Activated CD8-positive, alpha-beta T cell treated with anti-CD3 and anti-CD28 coated beads for 36 hours (primary cell): ENCODE data around the gene SLX9. TPM values are rescaled to one million over a fixed set of nuclear protein-coding genes. Genes with fewer than 3 reads are reported as not detected.

Source experiments
- ATAC-seq: fragments of 200-7000 bp; cut with Tn5 transposase; one replicate; pipeline ENCODE4 v1.10.0; 2021; ENCODE audit warnings: mild to moderate bottlenecking, moderate library complexity
- CTCF ChIA-PET: fragments of 350-600 bp; sonication (Branson Sonifier 250); formaldehyde crosslinking; loops from one replicate; lab custom pipeline; 2021; ENCODE audit warnings: antibody characterized with exemption; lab: Charles Lee
- POLR2A ChIA-PET: fragments of 350-600 bp; sonication (Branson Sonifier 250); formaldehyde crosslinking; loops from one replicate; lab custom pipeline; 2021; ENCODE audit warnings: antibody characterized with exemption; lab: Charles Lee
- DNase-seq: peaks from one replicate; pipeline ENCODE4 v3.0.0-alpha.2; 2020
- H3K27ac Mint-ChIP-seq: one replicate; pipeline ENCODE4 v1.8.0; 2021; ENCODE audit warnings: mild to moderate bottlenecking, mixed read lengths
- H3K27me3 Mint-ChIP-seq: one replicate; pipeline ENCODE4 v1.8.0; 2021; ENCODE audit warnings: mixed read lengths
- H3K36me3 Mint-ChIP-seq: one replicate; pipeline ENCODE4 v1.8.0; 2021; ENCODE audit warnings: low read depth, mixed read lengths
- H3K4me1 Mint-ChIP-seq: one replicate; pipeline ENCODE4 v1.8.0; 2021; ENCODE audit warnings: low read depth, mixed read lengths
- H3K4me3 Mint-ChIP-seq: one replicate; pipeline ENCODE4 v1.8.0; 2021; ENCODE audit warnings: mild to moderate bottlenecking, moderate library complexity, mixed read lengths
- H3K9me3 Mint-ChIP-seq: one replicate; pipeline ENCODE4 v1.8.0; 2021; ENCODE audit warnings: mixed read lengths
- CTCF ChIP-seq: fragments of 200-600 bp; IDR thresholded peaks from one replicate; pipeline ENCODE4 v1.8.0; 2022; ENCODE audit warnings: antibody characterized with exemption, mild to moderate bottlenecking
- intact Hi-C: fragments of 100-400 bp; cut with micrococcal nuclease; formaldehyde crosslinking; loops from one replicate; pipeline ENCODE4 v1.10.0; 2022
- total RNA-seq, 2 experiments: library from RNA; stranded (reverse); gene quantifications; one replicate each; pipeline ENCODE4 v1.2.3, GENCODE V29; 2021

SLX9 gene
- total RNA-seq, 2 experiments from 2014 or later = 76.0 to 76.5 TPM

DNA sequence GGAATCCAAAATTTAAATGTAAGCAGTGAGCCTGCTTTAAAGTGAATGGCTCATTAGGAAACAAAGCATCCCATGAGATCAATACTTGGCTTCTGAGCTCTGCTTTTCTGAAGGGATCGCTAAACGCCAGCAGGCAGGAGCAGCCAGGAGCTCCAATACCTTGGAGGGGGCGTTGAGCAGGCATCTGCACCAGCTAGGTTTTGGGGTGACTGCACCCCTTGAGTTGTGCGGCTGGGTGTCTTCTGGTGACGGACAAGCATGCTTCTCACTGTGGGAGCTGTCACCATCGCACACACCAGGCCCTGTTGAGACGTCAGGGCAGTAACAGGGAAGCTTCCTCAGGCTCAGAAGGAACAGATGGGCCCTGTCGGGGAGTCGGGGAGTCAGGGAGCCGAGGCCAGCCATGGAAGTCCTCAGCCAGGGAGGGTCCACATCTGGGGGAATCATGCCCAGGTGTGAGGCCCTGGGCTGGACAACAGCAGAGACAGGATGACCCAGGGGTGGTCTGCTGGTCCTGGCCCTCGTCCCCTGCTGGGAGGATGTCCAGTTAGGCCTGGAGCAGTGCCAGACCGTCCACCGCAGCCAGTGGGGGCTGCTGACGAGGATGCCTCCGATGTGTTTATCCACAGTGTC is 76.7 kb downstream of the SLX9 start:
- H3K36me3 Mint-ChIP-seq = no peaks in the 10 kb centered on the region
- intact Hi-C loops = no loop called here
- H3K4me3 Mint-ChIP-seq = no peak overlapping the region
- POLR2A ChIA-PET = no interaction called here
- CTCF ChIA-PET = interaction anchor here (1.0 to 2.2 kb wide), 2 partner anchors 112 to 120 kb away, joined by 3 to 9 read pairs; no protein-coding TSS in a partner anchor
- TF ChIP-seq CTCF = no peak
- H3K27ac Mint-ChIP-seq = no peak overlapping the region
- DNase-seq (no peak), ATAC-seq (no peak)
- peaks cover 4% of the 10 kb centered on the region for H3K4me1 Mint-ChIP-seq
- peaks cover 27% of the 10 kb centered on the region for H3K27me3 Mint-ChIP-seq
- no peaks in the 10 kb centered on the region for H3K9me3 Mint-ChIP-seq

DNA sequence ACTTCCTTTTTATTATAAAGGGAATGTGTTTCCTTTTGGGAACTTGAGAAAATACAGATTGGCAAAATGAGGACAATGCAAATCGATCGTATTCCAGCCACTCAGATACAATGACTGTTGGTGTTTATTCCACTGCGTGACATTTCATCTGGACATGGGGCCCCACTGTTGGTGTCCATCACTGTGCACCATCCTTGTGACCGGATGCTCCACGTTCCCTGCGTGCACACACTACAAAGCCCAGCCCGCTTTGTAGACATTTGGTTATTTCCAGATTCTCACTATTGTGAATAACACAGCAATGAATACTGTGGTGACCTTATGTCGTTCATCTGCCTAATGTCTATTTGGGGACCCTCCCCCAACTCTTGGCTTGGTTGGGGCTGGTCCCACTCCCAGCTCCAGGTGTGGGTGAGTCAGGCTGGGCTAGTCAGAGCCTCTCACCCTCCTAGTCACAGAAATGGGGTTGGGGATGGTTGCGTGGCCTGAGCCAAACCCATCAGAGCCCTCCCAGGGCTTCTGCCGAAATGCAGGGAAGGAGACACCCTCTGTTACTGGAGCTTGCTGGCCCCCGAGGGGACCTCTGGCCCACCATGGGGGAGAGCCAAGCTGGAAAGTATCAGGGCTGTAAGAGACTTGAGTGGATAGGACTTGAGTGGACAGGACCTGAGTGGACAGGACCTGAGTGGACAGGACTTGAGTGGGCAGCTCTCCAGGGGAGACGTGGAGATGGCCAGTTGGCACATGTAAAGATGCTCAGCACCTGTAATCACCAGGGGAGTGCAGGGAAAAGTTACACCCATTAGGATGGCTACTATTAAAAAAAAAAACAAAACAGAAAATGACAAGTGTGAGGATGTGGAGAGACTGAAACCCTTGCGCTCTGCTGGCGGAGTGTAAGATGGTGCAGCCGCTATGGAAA is 77.5 kb downstream of the SLX9 start:
- intact Hi-C loops = no loop called here
- ATAC-seq (no peak), DNase-seq (no peak)
- Mint-ChIP-seq H3K4me3 (peak overlapping the region; percentile 43), H3K27ac (no peak overlapping the region), H3K4me1 (peaks cover 4% of the 10 kb centered on the region), H3K36me3 (no peaks in the 10 kb centered on the region), H3K27me3 (peaks cover 27% of the 10 kb centered on the region), H3K9me3 (no peaks in the 10 kb centered on the region)
- ChIA-PET CTCF (interaction anchor here (0.8 to 2.2 kb wide), 2 partner anchors 111 to 121 kb away, joined by 3 to 9 read pairs; no protein-coding TSS in a partner anchor), POLR2A (no interaction called here)
- TF ChIP-seq CTCF = no peak

DNA sequence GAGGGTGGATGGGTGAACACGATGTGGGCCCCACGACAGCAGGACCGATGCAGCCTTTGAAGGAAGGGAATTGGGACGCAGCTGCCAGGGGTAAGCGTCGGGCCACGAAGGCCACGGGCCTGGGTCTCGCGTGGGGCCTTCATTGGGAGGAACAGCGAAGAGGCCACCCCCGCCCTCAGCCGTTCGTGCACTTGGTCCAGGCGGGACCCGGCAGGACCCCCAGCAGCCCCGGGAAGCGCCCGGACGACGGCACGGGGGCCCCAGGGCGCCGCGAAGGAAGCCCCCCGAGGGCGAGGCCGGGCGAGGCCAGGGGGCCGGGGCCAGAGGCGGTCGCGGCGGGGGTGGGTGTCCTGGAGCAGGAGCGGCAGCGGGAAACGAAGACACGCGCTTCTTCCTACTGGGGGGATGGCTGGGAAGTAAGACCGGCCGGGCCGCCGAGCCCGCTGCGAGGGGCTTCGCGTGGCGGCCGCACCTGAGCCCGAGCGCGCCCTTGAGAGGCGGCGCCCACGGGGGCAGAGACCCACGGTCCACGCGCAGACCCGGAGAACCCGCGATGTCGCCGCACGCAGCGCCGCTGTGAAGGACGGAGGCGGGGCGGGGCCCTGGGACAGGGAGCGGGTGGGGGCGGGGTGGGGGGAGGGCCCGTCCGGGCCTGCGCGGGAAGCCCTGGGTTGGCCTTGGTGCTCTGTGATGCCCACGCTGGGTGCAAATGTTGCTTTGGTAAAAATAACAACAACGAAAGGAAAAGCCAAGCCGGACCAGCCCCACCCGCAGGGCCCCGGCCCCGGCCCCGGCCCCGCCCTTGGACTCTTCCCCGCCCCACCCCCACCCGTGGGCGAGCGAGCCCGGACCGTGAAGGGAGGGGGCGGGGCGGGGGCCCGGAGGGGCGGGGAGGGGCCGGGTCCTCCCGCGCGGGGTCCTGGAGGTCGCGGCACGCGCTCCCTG is 78.6 kb downstream of the SLX9 start:
- H3K27ac Mint-ChIP-seq = no peak overlapping the region
- H3K27me3 Mint-ChIP-seq = peaks cover 26% of the 10 kb centered on the region
- peak overlapping the region; percentile 43 for H3K4me3 Mint-ChIP-seq
- peaks cover under 1% of the 10 kb centered on the region for H3K9me3 Mint-ChIP-seq
- CTCF ChIA-PET = interaction anchor here (0.8 kb wide), 1 partner anchor 120 kb away, joined by 3 read pairs; no protein-coding TSS in a partner anchor
- intact Hi-C loops = no loop called here
- POLR2A ChIA-PET = no interaction called here
- H3K4me1 Mint-ChIP-seq = peaks cover 4% of the 10 kb centered on the region
- DNase-seq (no peak), ATAC-seq (no peak)
- no peak for TF ChIP-seq CTCF
- no peaks in the 10 kb centered on the region for H3K36me3 Mint-ChIP-seq

DNA sequence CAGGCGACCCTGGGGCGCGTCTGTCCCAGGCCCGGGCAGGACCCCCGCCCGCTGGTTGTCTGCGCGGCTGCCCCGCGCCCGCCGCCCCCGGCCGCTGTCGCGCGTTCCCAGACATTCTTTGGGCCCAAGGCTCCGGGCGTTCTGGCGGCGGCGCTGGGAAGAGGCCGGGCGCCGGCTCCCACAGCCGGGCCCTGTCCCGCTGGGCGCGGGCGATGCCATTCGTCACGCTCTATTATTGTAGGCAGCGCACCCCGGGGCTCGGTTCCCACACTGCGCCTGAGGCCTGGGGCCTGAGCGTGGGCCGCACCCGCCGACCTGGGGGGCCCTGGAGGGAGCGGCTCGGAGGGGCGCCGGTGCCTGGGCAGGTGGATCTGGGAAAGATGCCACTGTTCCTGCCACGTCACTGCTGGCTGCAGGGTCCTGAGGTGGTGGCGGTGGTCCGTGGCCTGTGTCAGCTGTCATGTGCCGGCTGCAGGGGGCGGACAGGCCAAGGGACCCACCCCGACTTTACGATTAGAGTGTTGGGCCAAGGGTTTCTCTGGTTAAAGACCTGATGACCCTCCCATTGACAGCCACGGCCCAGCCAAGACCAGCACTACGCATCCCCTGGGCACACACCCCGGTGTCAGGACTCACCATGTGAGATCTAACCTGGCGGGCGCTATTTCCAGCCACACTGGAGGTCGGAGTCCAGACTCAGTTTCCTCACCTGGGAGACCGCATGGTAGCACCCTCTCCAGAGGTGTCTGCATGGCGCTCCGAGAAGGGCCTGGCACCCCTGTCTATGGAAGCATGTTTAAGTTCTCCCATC is 79.5 kb downstream of the SLX9 start:
- no peak for ATAC-seq
- intact Hi-C loops = no loop called here
- no peak overlapping the region for H3K4me3 Mint-ChIP-seq

More for the DNA sequence above, 79.5 kb downstream of the SLX9 start:
- H3K36me3 Mint-ChIP-seq = peaks cover 2% of the 10 kb centered on the region
- H3K27me3 Mint-ChIP-seq = peaks cover 25% of the 10 kb centered on the region
- POLR2A ChIA-PET = no interaction called here
- H3K9me3 Mint-ChIP-seq = peaks cover 4% of the 10 kb centered on the region
- no peak for TF ChIP-seq CTCF
- no peak overlapping the region for H3K27ac Mint-ChIP-seq
- peaks cover 2% of the 10 kb centered on the region for H3K4me1 Mint-ChIP-seq
- CTCF ChIA-PET = no interaction called here
- DNase-seq = no peak
